Testis (tissue), 5 donors: ENCODE measurements around the gene PPP2R5D. TPM values are rescaled to one million over a fixed set of nuclear protein-coding genes. Genes with fewer than 3 reads are reported as not detected.

ENCODE experiments used
- DNase-seq: peaks from one replicate; pipeline ENCODE4 v3.0.0-alpha.2; 2019
- H3K27ac ChIP-seq, 2 donors: fragments of 200-600 bp; sonication (generic); one replicate each; pipeline ENCODE4 v1.5.1; 2019
- H3K27me3 ChIP-seq: fragments of 200-600 bp; sonication (generic); one replicate; pipeline ENCODE4 v1.5.1; 2019
- H3K36me3 ChIP-seq: fragments of 200-600 bp; sonication (generic); one replicate; pipeline ENCODE4 v1.5.1; 2017; ENCODE audit warnings: low read depth; ENCODE audit errors: missing control alignments
- H3K4me1 ChIP-seq: fragments of 200-600 bp; sonication (generic); one replicate; pipeline ENCODE4 v1.5.1; 2019
- H3K4me3 ChIP-seq, 2 donors: fragments of 200-600 bp; sonication (generic); one replicate each; pipeline ENCODE4 v1.5.1; 2017 to 2019
- H3K9me3 ChIP-seq: fragments of 200-600 bp; sonication (generic); one replicate; pipeline ENCODE4 v1.5.1; 2017
- POLR2A ChIP-seq: fragments of 450-650 bp; IDR thresholded peaks from one replicate; pipeline ENCODE4 v1.6.1; 2017; ENCODE audit warnings: antibody characterized with exemption, mild to moderate bottlenecking, moderate library complexity
- WGBS, 2 donors: methylation state at CpG; one replicate each; pipeline ENCODE4 v1.1.5; 2018; 5-methylcytosine and 5-hydroxymethylcytosine counted together
- intact Hi-C: fragments of 100-400 bp; cut with DNase I; formaldehyde crosslinking; loops from one replicate; pipeline ENCODE4 v1.15.1; 2023; ENCODE audit warnings: low total_unique reads
- long read RNA-seq, 2 donors: transcript quantifications; one replicate each; lab custom pipeline, GENCODE V29; 2026
- polyA plus RNA-seq: library from polyadenylated mRNA; stranded (reverse); fragments of 350-450 nt; fragmentation: Illumina TruSeq; extraction: RNeasy Lipid Tissue Mini Kit (QIAGEN cat#74804); gene quantifications from one replicate; pipeline ENCODE4 v1.2.3, GENCODE V29; 2014; ENCODE audit warnings: low read depth, low replicate concordance; ENCODE audit not compliant: insufficient read depth
- total RNA-seq, 2 donors: library from RNA; depleted of rRNA; stranded (reverse); fragments of >200 nt; gene quantifications; one replicate each; pipeline ENCODE4 v1.2.3, GENCODE V29; 2016
- TF ChIP-seq, protein P1 (sequence below), 3 experiments: fragments of 450-650 bp in 2 of 3; fragments of 200-600 bp in 1 of 3; sonication (generic) in 1 of 3; IDR thresholded peaks; one replicate each; pipeline ENCODE4 v1.5.1; 2016 to 2019; ENCODE audit warnings: antibody characterized with exemption in 3 of 3, mild to moderate bottlenecking in 2 of 3, moderate library complexity in 1 of 3

PPP2R5D gene
- total RNA-seq (10 to 100 TPM; 73.4 to 74.5 TPM), polyA plus RNA-seq (82.5 TPM)
- long read RNA-seq, donor 1, transcript PPP2R5D-208 (16 exons, 3,044 nt): major isoform, 5 of 333 reads
- long read RNA-seq, donor 1, partial matches to known transcripts: 261 of 333 reads
- long read RNA-seq, donor 1, other reads (novel, unspliced or antisense): 67 of 333 reads
- long read RNA-seq, donor 2, transcript PPP2R5D-208 (16 exons, 3,044 nt): major isoform, 6 of 129 reads
- long read RNA-seq, donor 2, partial matches to known transcripts: 54 of 129 reads
- long read RNA-seq, donor 2, other reads (novel, unspliced or antisense): 69 of 129 reads

DNA sequence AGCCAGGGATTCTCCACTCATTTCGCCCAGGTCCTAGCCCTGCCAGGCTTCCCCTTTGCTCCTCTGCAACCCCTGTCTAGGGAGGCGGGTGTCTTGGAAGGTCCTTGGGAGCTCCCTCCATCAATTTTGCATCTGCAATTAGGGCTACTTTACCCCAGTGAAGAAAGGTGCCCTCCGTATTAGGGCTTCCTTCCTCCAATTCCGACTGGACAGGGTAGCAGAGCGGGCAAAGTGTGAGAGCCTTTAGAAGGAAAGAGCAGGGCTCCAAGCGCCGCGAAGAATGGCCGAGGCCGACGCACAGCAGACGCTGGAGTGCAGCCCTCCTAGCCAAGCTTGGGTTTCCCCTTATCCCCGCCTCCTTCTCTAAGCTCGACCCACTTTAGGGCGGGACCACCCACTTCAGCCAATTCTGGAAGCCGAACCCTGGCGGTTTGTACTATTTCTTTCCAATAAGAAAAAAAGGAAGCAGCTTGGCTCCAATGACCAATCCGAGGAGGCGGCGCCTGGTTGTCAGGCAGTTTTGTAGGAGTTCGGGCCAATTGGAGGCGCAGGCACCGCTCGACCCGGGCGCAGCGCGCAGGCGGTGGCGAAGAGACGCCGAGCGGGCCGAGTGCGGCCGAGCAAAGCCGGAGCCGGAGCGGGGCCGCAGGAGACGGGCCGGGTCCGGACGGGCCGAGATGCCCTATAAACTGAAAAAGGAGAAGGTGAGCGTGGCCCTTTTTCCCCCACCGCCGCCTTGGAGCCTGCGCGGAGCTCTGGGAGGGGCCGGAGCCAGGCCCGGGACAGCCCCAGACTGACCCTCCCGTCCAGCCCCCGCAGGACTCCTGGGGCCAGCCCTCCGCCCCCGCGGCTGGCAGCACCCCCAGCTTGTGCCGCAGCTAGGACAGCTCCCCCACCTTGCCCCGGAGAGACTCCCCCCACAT lies at the start of gene PPP2R5D:
Gene PPP2R5D, plus strand, starts transcription at position 570 of the 923 bp plus-strand sequence. Its CDS starts 108 bp downstream, at position 678.
- Histone ChIP-seq H3K27ac (peak within 1 kb of the TSS; percentile 88 to 91), H3K4me1 (peaks cover 45% of the 10 kb centered on the region), H3K27me3 (no peaks in the 10 kb centered on the region), H3K4me3 (peak within 1 kb of the TSS; percentile 79 to 88), H3K36me3 (no peaks in the 10 kb centered on the region), H3K9me3 (no peaks in the 10 kb centered on the region)
- peak; percentile 99 for DNase-seq
- intact Hi-C loops: no loop called here
- peak; percentile 50 for TF ChIP-seq POLR2A
- TF ChIP-seq, protein P1, sequence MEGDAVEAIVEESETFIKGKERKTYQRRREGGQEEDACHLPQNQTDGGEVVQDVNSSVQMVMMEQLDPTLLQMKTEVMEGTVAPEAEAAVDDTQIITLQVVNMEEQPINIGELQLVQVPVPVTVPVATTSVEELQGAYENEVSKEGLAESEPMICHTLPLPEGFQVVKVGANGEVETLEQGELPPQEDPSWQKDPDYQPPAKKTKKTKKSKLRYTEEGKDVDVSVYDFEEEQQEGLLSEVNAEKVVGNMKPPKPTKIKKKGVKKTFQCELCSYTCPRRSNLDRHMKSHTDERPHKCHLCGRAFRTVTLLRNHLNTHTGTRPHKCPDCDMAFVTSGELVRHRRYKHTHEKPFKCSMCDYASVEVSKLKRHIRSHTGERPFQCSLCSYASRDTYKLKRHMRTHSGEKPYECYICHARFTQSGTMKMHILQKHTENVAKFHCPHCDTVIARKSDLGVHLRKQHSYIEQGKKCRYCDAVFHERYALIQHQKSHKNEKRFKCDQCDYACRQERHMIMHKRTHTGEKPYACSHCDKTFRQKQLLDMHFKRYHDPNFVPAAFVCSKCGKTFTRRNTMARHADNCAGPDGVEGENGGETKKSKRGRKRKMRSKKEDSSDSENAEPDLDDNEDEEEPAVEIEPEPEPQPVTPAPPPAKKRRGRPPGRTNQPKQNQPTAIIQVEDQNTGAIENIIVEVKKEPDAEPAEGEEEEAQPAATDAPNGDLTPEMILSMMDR (IDR thresholded peaks at IDR 0.05): peak in 2 of 3 experiments; percentile 7 to 19
- WGBS, 2 donors: 0 to 1% methylated on average over 54 to 59 of the region's 59 CpGs

DNA sequence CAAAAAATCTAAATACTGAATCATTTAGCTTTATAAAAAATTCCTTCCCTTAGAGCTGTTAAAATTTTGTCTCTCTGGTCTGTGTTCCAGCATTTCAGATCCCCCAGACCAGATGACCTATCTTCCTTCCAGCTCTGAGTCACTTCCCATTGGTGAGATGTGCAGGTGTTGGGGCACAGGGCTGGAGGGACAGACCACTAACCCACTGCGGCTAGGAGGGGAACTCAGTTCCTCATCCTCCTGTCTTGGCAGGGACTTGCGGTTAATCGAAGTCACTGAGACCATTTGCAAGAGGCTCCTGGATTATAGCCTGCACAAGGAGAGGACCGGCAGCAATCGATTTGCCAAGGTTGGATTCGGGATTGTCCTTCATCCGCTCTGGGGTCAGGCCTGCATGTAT lies 49.0 kb upstream of the PPP2R5D start:
- no peaks in the 10 kb centered on the region for H3K36me3 ChIP-seq
- H3K27ac ChIP-seq: no peak overlapping the region
- H3K9me3 ChIP-seq: no peaks in the 10 kb centered on the region
- H3K4me3 ChIP-seq: no peak overlapping the region
- WGBS, 2 donors: 85 to 94% methylated on average over 7 of the region's 7 CpGs
- DNase-seq: no peak
- intact Hi-C loops: no loop called here
- no peaks in the 10 kb centered on the region for H3K27me3 ChIP-seq
- TF ChIP-seq, protein P1 (IDR thresholded peaks at IDR 0.05): no peak
- no peak for TF ChIP-seq POLR2A
- peaks cover 18% of the 10 kb centered on the region for H3K4me1 ChIP-seq

- no peak for DNase-seq
- TF ChIP-seq, protein P1 (IDR thresholded peaks at IDR 0.05): no peak
- no peak for TF ChIP-seq POLR2A
- H3K27ac ChIP-seq: no peak overlapping the region
- H3K36me3 ChIP-seq: no peaks in the 10 kb centered on the region
- no peaks in the 10 kb centered on the region for H3K27me3 ChIP-seq
- 91 to 95% methylated on average over 11 of the region's 11 CpGs for WGBS, 2 donors
- H3K9me3 ChIP-seq: no peaks in the 10 kb centered on the region
- no peak overlapping the region for H3K4me3 ChIP-seq
- peaks cover 7% of the 10 kb centered on the region for H3K4me1 ChIP-seq
- intact Hi-C loops: no loop called here
Measured at GRCh38 chr6:42936398-42936797, 48.0 kb upstream of the PPP2R5D start.

DNA sequence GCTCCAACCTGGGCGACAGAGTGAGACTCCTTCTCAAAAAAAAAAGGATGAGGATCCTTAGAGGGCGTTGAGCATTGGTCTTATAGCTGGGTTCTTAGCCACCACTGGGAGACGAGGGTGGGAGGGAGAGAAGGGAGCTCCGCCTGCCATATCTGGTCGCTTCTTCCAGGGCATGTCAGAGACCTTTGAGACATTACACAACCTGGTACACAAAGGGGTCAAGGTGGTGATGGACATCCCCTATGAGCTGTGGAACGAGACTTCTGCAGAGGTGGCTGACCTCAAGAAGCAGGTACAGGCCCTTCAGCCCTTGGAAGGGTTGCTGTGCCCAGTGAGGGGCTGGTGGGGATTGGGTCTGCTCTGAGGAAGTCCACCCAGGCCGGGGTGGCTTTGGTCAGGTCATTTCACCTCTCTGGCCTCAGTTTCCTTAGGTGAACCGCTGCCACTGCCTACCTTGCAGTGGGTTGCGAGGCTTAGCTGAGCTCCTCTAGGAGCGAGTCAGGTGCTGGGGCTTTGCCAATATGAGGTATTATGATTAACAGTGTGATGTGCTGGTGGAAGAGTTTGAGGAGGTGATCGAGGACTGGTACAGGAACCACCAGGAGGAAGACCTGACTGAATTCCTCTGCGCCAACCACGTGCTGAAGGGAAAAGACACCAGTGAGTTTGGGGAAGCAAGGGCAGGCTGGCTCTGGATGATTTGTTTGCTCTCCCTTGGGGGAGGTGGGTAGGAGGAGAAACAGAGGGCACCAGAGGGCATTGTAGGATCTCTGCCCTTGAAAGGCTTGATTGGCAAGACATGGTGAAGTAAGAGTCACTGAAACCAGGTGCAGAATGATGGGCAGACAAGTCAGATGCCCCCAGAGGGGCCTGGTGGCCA lies 46.6 kb upstream of the PPP2R5D start:
- intact Hi-C loops: no loop called here
- 87 to 89% methylated on average over 9 to 13 of the region's 13 CpGs for WGBS, 2 donors

More for the DNA sequence above, 46.6 kb upstream of the PPP2R5D start:
- Histone ChIP-seq H3K4me3 (no peak overlapping the region), H3K4me1 (peaks cover 5% of the 10 kb centered on the region), H3K9me3 (no peaks in the 10 kb centered on the region), H3K27ac (no peak overlapping the region), H3K36me3 (no peaks in the 10 kb centered on the region), H3K27me3 (no peaks in the 10 kb centered on the region)
- TF ChIP-seq, protein P1 (IDR thresholded peaks at IDR 0.05): no peak
- no peak for TF ChIP-seq POLR2A
- DNase-seq: no peak
